GM23338 (cell line): ENCODE data around the gene B3GALT4. TPM values are rescaled to one million over a fixed set of nuclear protein-coding genes. Genes with fewer than 3 reads are reported as not detected.

ENCODE experiments used
- ATAC-seq: fragments of 200-7000 bp; cut with Tn5 transposase; 3 replicates; pipeline ENCODE4 v1.9.1; 2020
- DNase-seq: peaks from one replicate; pipeline ENCODE4 v3.0.0-alpha.2; 2015; ENCODE audit warnings: low spot score
- H2AFZ ChIP-seq: fragments of 200-600 bp; sonication (generic); 2 replicates; pipeline ENCODE4 v1.8.0; 2016; ENCODE audit warnings: antibody characterized with exemption, mild to moderate bottlenecking, moderate library complexity
- H3F3A ChIP-seq: fragments of 200-600 bp; sonication (generic); replicated peaks from 2 replicates; pipeline ENCODE4 v1.8.0; 2017; ENCODE audit warnings: antibody characterized with exemption, mixed run types, low read depth
- H3K27ac ChIP-seq: fragments of 200-600 bp; sonication (generic); 2 replicates; pipeline ENCODE4 v1.6.1; 2016; ENCODE audit warnings: low read depth
- H3K27me3 ChIP-seq: fragments of 200-600 bp; sonication (generic); 2 replicates; pipeline ENCODE4 v1.8.0; 2016; ENCODE audit warnings: mild to moderate bottlenecking, mixed run types, moderate library complexity; ENCODE audit not compliant: insufficient read depth
- H3K36me3 ChIP-seq: fragments of 200-600 bp; sonication (generic); 2 replicates; pipeline ENCODE4 v1.8.0; 2016; ENCODE audit warnings: mild to moderate bottlenecking; ENCODE audit not compliant: insufficient read depth
- H3K4me1 ChIP-seq: fragments of 200-600 bp; sonication (generic); 2 replicates; pipeline ENCODE4 v1.8.0; 2016; ENCODE audit warnings: mild to moderate bottlenecking, moderate library complexity; ENCODE audit not compliant: insufficient read depth
- H3K4me2 ChIP-seq: fragments of 200-600 bp; sonication (generic); 2 replicates; pipeline ENCODE4 v1.7.1; 2017; ENCODE audit warnings: mixed run types
- H3K4me3 ChIP-seq: fragments of 200-600 bp; sonication (generic); 2 replicates; pipeline ENCODE4 v1.6.1; 2016; ENCODE audit warnings: mixed run types
- H3K79me2 ChIP-seq: fragments of 200-600 bp; sonication (generic); replicated peaks from 2 replicates; pipeline ENCODE4 v1.8.0; 2017; ENCODE audit warnings: mild to moderate bottlenecking; ENCODE audit not compliant: insufficient read depth
- H3K9me2 ChIP-seq: fragments of 200-600 bp; sonication (generic); 2 replicates; pipeline ENCODE4 v1.8.0; 2017; ENCODE audit not compliant: insufficient read depth
- H4K20me1 ChIP-seq: fragments of 200-600 bp; sonication (generic); replicated peaks from 2 replicates; pipeline ENCODE4 v1.8.0; 2017; ENCODE audit warnings: mild to moderate bottlenecking; ENCODE audit not compliant: insufficient read depth
- H3K27ac Mint-ChIP-seq: 2 replicates; pipeline ENCODE4 v1.8.0; 2020; ENCODE audit warnings: inconsistent platforms, mild to moderate bottlenecking, moderate library complexity, mixed read lengths
- H3K27me3 Mint-ChIP-seq: 3 replicates; pipeline ENCODE4 v1.8.0; 2022; ENCODE audit warnings: low read depth, mild to moderate bottlenecking, moderate library complexity, mixed read lengths, inconsistent platforms; ENCODE audit not compliant: insufficient read depth, poor library complexity
- H3K36me3 Mint-ChIP-seq: 3 replicates; pipeline ENCODE4 v1.8.0; 2021; ENCODE audit warnings: low read depth, mild to moderate bottlenecking, inconsistent platforms, moderate library complexity, mixed read lengths
- H3K4me1 Mint-ChIP-seq: 3 replicates; pipeline ENCODE4 v1.8.0; 2020; ENCODE audit warnings: mild to moderate bottlenecking, inconsistent platforms, mixed read lengths
- H3K4me3 Mint-ChIP-seq: 3 replicates; pipeline ENCODE4 v1.8.0; 2021; ENCODE audit warnings: moderate library complexity, mild to moderate bottlenecking, inconsistent platforms, mixed read lengths
- H3K9me3 Mint-ChIP-seq: 3 replicates; pipeline ENCODE4 v1.8.0; 2020; ENCODE audit warnings: moderate library complexity, mild to moderate bottlenecking, inconsistent platforms, mixed read lengths
- CREB1 ChIP-seq: fragments of 250-450 bp; sonication (Bioruptor Pico); IDR thresholded peaks from 2 replicates; pipeline ENCODE4 v1.5.0; 2020; ENCODE audit warnings: low read depth, mild to moderate bottlenecking, moderate library complexity
- EZH2 ChIP-seq: fragments of 200-600 bp; sonication (generic); IDR thresholded peaks from one replicate; pipeline ENCODE4 v1.8.0; 2017; ENCODE audit warnings: antibody characterized with exemption, mild to moderate bottlenecking, low read depth; ENCODE audit not compliant: unreplicated experiment
- EZH2phosphoT487 ChIP-seq: fragments of 200-600 bp; sonication (generic); IDR thresholded peaks from one replicate; pipeline ENCODE4 v1.8.1; 2018; ENCODE audit warnings: antibody characterized with exemption; ENCODE audit not compliant: unreplicated experiment
- JUNB ChIP-seq: IDR thresholded peaks from one replicate; pipeline ENCODE4 v1.6.1; 2016; ENCODE audit warnings: antibody characterized with exemption; ENCODE audit not compliant: unreplicated experiment
- NANOG ChIP-seq: IDR thresholded peaks from 2 replicates; pipeline ENCODE4 v1.6.1; 2016; ENCODE audit warnings: antibody characterized with exemption, borderline replicate concordance
- POLR2AphosphoS5 ChIP-seq: IDR thresholded peaks from 2 replicates; pipeline ENCODE4 v1.6.1; 2016; ENCODE audit warnings: antibody characterized with exemption, low read depth
- REST ChIP-seq: IDR thresholded peaks from one replicate; pipeline ENCODE4 v1.6.1; 2018; ENCODE audit warnings: antibody characterized with exemption; ENCODE audit not compliant: unreplicated experiment
- STAT1 ChIP-seq: IDR thresholded peaks from one replicate; pipeline ENCODE4 v1.6.1; 2016; ENCODE audit warnings: antibody characterized with exemption; ENCODE audit not compliant: unreplicated experiment
- ZNF114 ChIP-seq: fragments of 250-450 bp; sonication (Bioruptor Pico); IDR thresholded peaks from 2 replicates; pipeline ENCODE4 v1.5.0; 2020; ENCODE audit warnings: mild to moderate bottlenecking, moderate library complexity
- ZNF331 ChIP-seq: fragments of 250-450 bp; sonication (Bioruptor Pico); IDR thresholded peaks from 2 replicates; pipeline ENCODE4 v1.5.0; 2020; ENCODE audit warnings: low read depth, mild to moderate bottlenecking, moderate library complexity
- ZNF462 ChIP-seq: fragments of 250-450 bp; sonication (Bioruptor Pico); IDR thresholded peaks from 2 replicates; pipeline ENCODE4 v1.5.0; 2020; ENCODE audit warnings: mild to moderate bottlenecking, moderate library complexity
- polyA plus RNA-seq: library from polyadenylated mRNA; unstranded; fragments of >200 nt; fragmentation: Nextera tagmentation; extraction: Ambion mirVana; gene quantifications from 2 replicates; pipeline ENCODE4 v1.2.1, GENCODE V29; 2016
- total RNA-seq: library from RNA; depleted of rRNA; stranded (reverse); fragments of >200 nt; shearing (Covaris generic); gene quantifications from 2 replicates; pipeline ENCODE4 v1.2.3, GENCODE V29; 2014

The B3GALT4 gene
- total and polyA plus RNA-seq, 2 experiments from 2014 or later: 1.3 to 2.3 TPM

- Mint-ChIP-seq H3K27me3 (peaks cover 23% of the 10 kb centered on the region), H3K36me3 (peaks cover 42% of the 10 kb centered on the region), H3K4me1 (peaks cover 65% of the 10 kb centered on the region), H3K9me3 (no peaks in the 10 kb centered on the region; the same call in 1 of the 3 replicates), H3K27ac (peak within 1 kb of the TSS; percentile 98), H3K4me3 (peak within 1 kb of the TSS; percentile 93)
- ATAC-seq (peak; percentile 62), DNase-seq (peak; percentile 100)
- Histone ChIP-seq H3K9me2 (no peaks in the 10 kb centered on the region), H3K4me3 (peak within 1 kb of the TSS; percentile 51), H3F3A (peaks cover 20% of the 10 kb centered on the region), H3K4me1 (peaks cover 39% of the 10 kb centered on the region), H4K20me1 (peaks cover 11% of the 10 kb centered on the region), H3K79me2 (peaks cover 36% of the 10 kb centered on the region), H3K27ac (peak within 1 kb of the TSS; percentile 88), H3K4me2 (peak within 1 kb of the TSS; percentile 75), H3K27me3 (no peaks in the 10 kb centered on the region), H2AFZ (no peak within 1 kb of the TSS), H3K36me3 (peaks cover 14% of the 10 kb centered on the region)
- peak; percentile 56; the same call in 1 of the 2 replicates for TF ChIP-seq POLR2AphosphoS5
- no peak for TF ChIP-seq ZNF114
These were observed 40.9 kb downstream of the B3GALT4 start, which contains the start of gene ZBTB22 for GRCh38 chr6:33317669-33318425. Gene ZBTB22 (minus strand): TSS chr6:33317744. CDS start chr6:33316916, 828 bp downstream.

GRCh38 chr6:33318426-33319073 is 41.6 kb downstream of the B3GALT4 start:
- H3K9me3 Mint-ChIP-seq: no peaks in the 10 kb centered on the region; the same call in 1 of the 3 replicates
- H4K20me1 ChIP-seq: peaks cover 11% of the 10 kb centered on the region
- peak overlapping the region; percentile 98 for H3K27ac Mint-ChIP-seq
- H3K4me1 ChIP-seq: peaks cover 40% of the 10 kb centered on the region
- H2AFZ ChIP-seq: no peak overlapping the region
- ATAC-seq: no peak
- peak overlapping the region; percentile 93 for H3K4me3 Mint-ChIP-seq
- no peak for DNase-seq
- H3K36me3 Mint-ChIP-seq: peaks cover 42% of the 10 kb centered on the region
- H3K79me2 ChIP-seq: peaks cover 36% of the 10 kb centered on the region
- H3K4me1 Mint-ChIP-seq: peaks cover 66% of the 10 kb centered on the region
- peaks cover 20% of the 10 kb centered on the region for H3F3A ChIP-seq
- peaks cover 14% of the 10 kb centered on the region for H3K36me3 ChIP-seq
- peak overlapping the region; percentile 58 for H3K4me2 ChIP-seq
- H3K4me3 ChIP-seq: peak overlapping the region; percentile 51
- peaks cover 22% of the 10 kb centered on the region for H3K27me3 Mint-ChIP-seq
- H3K27me3 ChIP-seq: no peaks in the 10 kb centered on the region
- H3K9me2 ChIP-seq: no peaks in the 10 kb centered on the region
- peak overlapping the region; percentile 86 for H3K27ac ChIP-seq
- no peak for TF ChIP-seq POLR2AphosphoS5
- no peak for TF ChIP-seq ZNF462
- no peak for TF ChIP-seq EZH2phosphoT487
- no peak for TF ChIP-seq REST
- no peak for TF ChIP-seq STAT1
- TF ChIP-seq NANOG: no peak
- TF ChIP-seq JUNB: no peak
- no peak for TF ChIP-seq ZNF331 (CRISPR knock-in tag)
- TF ChIP-seq EZH2: no peak
- TF ChIP-seq CREB1: no peak
